ENCODE measurements around the gene OXLD1.

GRCh38 chr17:81697261-81698044 is 31.0 kb upstream of the OXLD1 start:
- no peak for TF ChIP-seq CTCF (IDR thresholded peaks at IDR 0.05)
- TF ChIP-seq POLR2A (IDR thresholded peaks at IDR 0.05), result no peak

All from adrenal gland (tissue), 5 donors.